ENCODE measurements around the gene NXPE3.

The NXPE3 gene

DNA sequence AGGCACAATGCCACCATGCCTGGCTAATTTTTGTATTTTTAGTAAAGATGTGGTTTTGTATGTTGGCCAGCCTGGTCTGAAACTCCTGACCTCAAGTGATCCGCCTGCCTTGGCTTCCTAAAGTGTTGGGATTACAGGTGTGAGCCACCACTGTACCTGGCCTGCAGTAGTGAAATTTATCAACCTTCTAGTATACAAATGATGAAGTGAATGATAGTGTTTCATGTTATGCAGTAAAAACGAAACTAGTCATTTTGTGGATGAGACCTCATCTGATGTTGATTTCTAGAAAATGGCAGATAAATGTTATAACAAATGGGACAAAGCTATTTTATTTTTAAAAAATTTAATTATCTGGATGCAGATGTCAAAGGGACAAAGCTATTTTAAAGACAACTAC is 32.9 kb downstream of the NXPE3 start:
- H4K20me1 ChIP-seq (ENCODE audit: low read depth, low read length): no peaks in the 10 kb centered on the region
- no peak overlapping the region for H3K27ac ChIP-seq (ENCODE audit: low read depth, low read length)
- H3K36me3 ChIP-seq (ENCODE audit: low read length): peaks cover 5% of the 10 kb centered on the region
- no peak overlapping the region for H3K4me3 ChIP-seq (ENCODE audit: insufficient read depth, low read length, poor library complexity, severe bottlenecking)
- no peak overlapping the region for H2AFZ ChIP-seq (ENCODE audit: low read depth, low read length, severe bottlenecking)
- no peaks in the 10 kb centered on the region for H3K27me3 ChIP-seq (ENCODE audit: low read length)
- H3F3A ChIP-seq (ENCODE audit: insufficient read depth): peaks cover 25% of the 10 kb centered on the region
- TF ChIP-seq EZH2phosphoT487 (conservative IDR thresholded peaks at IDR 0.05; ENCODE audit: low read length): no peak
- TF ChIP-seq, protein P1, sequence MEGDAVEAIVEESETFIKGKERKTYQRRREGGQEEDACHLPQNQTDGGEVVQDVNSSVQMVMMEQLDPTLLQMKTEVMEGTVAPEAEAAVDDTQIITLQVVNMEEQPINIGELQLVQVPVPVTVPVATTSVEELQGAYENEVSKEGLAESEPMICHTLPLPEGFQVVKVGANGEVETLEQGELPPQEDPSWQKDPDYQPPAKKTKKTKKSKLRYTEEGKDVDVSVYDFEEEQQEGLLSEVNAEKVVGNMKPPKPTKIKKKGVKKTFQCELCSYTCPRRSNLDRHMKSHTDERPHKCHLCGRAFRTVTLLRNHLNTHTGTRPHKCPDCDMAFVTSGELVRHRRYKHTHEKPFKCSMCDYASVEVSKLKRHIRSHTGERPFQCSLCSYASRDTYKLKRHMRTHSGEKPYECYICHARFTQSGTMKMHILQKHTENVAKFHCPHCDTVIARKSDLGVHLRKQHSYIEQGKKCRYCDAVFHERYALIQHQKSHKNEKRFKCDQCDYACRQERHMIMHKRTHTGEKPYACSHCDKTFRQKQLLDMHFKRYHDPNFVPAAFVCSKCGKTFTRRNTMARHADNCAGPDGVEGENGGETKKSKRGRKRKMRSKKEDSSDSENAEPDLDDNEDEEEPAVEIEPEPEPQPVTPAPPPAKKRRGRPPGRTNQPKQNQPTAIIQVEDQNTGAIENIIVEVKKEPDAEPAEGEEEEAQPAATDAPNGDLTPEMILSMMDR (IDR thresholded peaks at IDR 0.05; ENCODE audit: insufficient read depth, low read length, poor library complexity, severe bottlenecking): no peak
- H3K79me2 ChIP-seq (ENCODE audit: insufficient read depth, low read length): no peaks in the 10 kb centered on the region; the same call in 1 of the 2 replicates
- H3K9me2 ChIP-seq (replicated peaks; ENCODE audit: insufficient read depth, low read length): no peaks in the 10 kb centered on the region
- H3K9me3 ChIP-seq (ENCODE audit: insufficient read depth, low read length): no peaks in the 10 kb centered on the region
- H3K9ac ChIP-seq (ENCODE audit: low read length): no peak overlapping the region
- H3K4me2 ChIP-seq (ENCODE audit: low read depth, low read length, poor library complexity, severe bottlenecking): no peak overlapping the region

DNA sequence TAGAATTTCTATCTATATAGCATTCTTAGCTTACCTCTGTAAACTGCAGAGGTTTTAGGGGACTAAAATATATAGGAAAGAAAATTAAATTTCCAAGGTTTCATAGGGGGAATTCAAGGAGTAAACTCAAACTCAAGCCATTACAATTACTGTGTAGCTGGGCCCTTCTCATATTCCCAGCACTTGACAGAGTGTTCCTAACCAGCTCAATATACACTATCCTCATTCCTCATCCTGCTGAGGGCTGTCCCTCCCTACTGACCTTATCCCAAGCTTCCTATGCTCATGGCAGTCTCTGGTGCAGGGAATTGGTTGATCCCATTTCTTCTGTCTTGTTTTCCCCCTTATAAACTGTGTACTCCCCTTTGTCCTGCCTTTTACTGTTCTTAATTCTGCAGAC is 33.9 kb downstream of the NXPE3 start:
- Histone ChIP-seq H4K20me1 (ENCODE audit: low read depth, low read length) (no peaks in the 10 kb centered on the region), H3K9me3 (ENCODE audit: insufficient read depth, low read length) (no peaks in the 10 kb centered on the region), H3K4me2 (ENCODE audit: low read depth, low read length, poor library complexity, severe bottlenecking) (no peak overlapping the region), H3K4me3 (ENCODE audit: insufficient read depth, low read length, poor library complexity, severe bottlenecking) (no peak overlapping the region), H3F3A (ENCODE audit: insufficient read depth) (peaks cover 29% of the 10 kb centered on the region), H3K36me3 (ENCODE audit: low read length) (peaks cover 11% of the 10 kb centered on the region), H3K79me2 (ENCODE audit: insufficient read depth, low read length) (no peaks in the 10 kb centered on the region; the same call in 1 of the 2 replicates), H3K27ac (ENCODE audit: low read depth, low read length) (no peak overlapping the region), H3K9ac (ENCODE audit: low read length) (no peak overlapping the region), H3K27me3 (ENCODE audit: low read length) (no peaks in the 10 kb centered on the region), H3K9me2 (replicated peaks; ENCODE audit: insufficient read depth, low read length) (no peaks in the 10 kb centered on the region), H2AFZ (ENCODE audit: low read depth, low read length, severe bottlenecking) (no peak overlapping the region)
- TF ChIP-seq, protein P1 (IDR thresholded peaks at IDR 0.05; ENCODE audit: insufficient read depth, low read length, poor library complexity, severe bottlenecking): no peak
- no peak for TF ChIP-seq EZH2phosphoT487 (conservative IDR thresholded peaks at IDR 0.05; ENCODE audit: low read length)

DNA sequence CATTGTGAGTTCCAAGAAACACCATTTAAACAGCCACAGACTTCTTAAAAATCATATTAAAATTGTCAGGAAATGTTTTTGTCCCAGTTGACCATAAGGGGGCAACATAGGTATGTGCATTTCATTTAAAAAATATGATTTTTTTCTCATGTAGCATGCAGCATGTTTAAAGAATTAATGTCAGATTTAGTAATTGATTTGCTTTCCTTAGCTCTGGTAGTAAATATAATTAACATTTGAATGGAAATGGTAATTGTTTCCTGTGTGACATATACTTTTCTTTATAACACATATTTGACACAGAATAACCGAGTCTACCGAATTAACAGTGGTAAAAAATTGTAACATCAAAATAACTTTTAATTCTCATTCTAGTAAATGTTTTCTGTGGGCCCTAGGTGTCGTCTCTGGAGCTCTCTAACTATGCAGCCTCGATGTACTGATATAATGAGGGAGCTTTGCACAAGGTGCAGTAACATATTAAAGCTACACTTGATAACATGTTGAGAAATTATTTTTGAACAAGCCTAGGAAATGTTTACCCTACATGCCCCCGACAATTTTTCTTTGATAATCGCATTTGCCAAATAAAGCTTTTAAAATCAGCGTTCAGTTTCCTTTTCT is 34.9 kb downstream of the NXPE3 start:
- Histone ChIP-seq H3K9me2 (replicated peaks; ENCODE audit: insufficient read depth, low read length) (no peaks in the 10 kb centered on the region), H3K4me2 (ENCODE audit: low read depth, low read length, poor library complexity, severe bottlenecking) (peak overlapping the region; percentile 68), H3K9ac (ENCODE audit: low read length) (peak overlapping the region; percentile 33), H3K27ac (ENCODE audit: low read depth, low read length) (peak overlapping the region; percentile 62), H3K36me3 (ENCODE audit: low read length) (peaks cover 11% of the 10 kb centered on the region), H2AFZ (ENCODE audit: low read depth, low read length, severe bottlenecking) (no peak overlapping the region), H3K9me3 (ENCODE audit: insufficient read depth, low read length) (no peaks in the 10 kb centered on the region), H3F3A (ENCODE audit: insufficient read depth) (peaks cover 28% of the 10 kb centered on the region), H3K79me2 (ENCODE audit: insufficient read depth, low read length) (no peaks in the 10 kb centered on the region; the same call in 1 of the 2 replicates), H4K20me1 (ENCODE audit: low read depth, low read length) (no peaks in the 10 kb centered on the region), H3K4me3 (ENCODE audit: insufficient read depth, low read length, poor library complexity, severe bottlenecking) (peak overlapping the region; percentile 31), H3K27me3 (ENCODE audit: low read length) (no peaks in the 10 kb centered on the region)
- no peak for TF ChIP-seq EZH2phosphoT487 (conservative IDR thresholded peaks at IDR 0.05; ENCODE audit: low read length)
- TF ChIP-seq, protein P1 (IDR thresholded peaks at IDR 0.05; ENCODE audit: insufficient read depth, low read length, poor library complexity, severe bottlenecking): peak; percentile 50
